Measurements from ENCODE around the gene OR11H7. TPM values are rescaled to one million over a fixed set of nuclear protein-coding genes. Genes with fewer than 3 reads are reported as not detected.
"Not testable (repeated sequence)": the region's sequence is repeated elsewhere in the genome, so short reads cannot be mapped to it uniquely, and the experiment has no call there.

Gene OR11H7
- total RNA-seq, 4 donors from 2014 or later = not detected

GRCh38 chr14:20247646-20248246 is 19.0 kb downstream of the OR11H7 start:
- 67 to 70% methylated on average over 3 of the region's 3 CpGs for WGBS, 2 donors
- intact Hi-C loops (cut with DNase I; ENCODE audit: low total_unique reads) = no loop called here
- DNase-seq (ENCODE audit: low spot score in 2 of 2) = no peak
- no peak overlapping the region for H3K4me3 ChIP-seq (ENCODE audit: low read depth, poor library complexity, severe bottlenecking)
- TF ChIP-seq POLR2A (IDR thresholded peaks at IDR 0.05) = no peak
- TF ChIP-seq, protein P1, sequence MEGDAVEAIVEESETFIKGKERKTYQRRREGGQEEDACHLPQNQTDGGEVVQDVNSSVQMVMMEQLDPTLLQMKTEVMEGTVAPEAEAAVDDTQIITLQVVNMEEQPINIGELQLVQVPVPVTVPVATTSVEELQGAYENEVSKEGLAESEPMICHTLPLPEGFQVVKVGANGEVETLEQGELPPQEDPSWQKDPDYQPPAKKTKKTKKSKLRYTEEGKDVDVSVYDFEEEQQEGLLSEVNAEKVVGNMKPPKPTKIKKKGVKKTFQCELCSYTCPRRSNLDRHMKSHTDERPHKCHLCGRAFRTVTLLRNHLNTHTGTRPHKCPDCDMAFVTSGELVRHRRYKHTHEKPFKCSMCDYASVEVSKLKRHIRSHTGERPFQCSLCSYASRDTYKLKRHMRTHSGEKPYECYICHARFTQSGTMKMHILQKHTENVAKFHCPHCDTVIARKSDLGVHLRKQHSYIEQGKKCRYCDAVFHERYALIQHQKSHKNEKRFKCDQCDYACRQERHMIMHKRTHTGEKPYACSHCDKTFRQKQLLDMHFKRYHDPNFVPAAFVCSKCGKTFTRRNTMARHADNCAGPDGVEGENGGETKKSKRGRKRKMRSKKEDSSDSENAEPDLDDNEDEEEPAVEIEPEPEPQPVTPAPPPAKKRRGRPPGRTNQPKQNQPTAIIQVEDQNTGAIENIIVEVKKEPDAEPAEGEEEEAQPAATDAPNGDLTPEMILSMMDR (IDR thresholded peaks at IDR 0.05) = no peak

GRCh38 chr14:20262642-20263128 is 33.9 kb downstream of the OR11H7 start:
- intact Hi-C loops (cut with DNase I; ENCODE audit: low total_unique reads) = no loop called here
- no peak overlapping the region for H3K4me3 ChIP-seq (ENCODE audit: low read depth, poor library complexity, severe bottlenecking)
- DNase-seq (ENCODE audit: low spot score in 2 of 2) = no peak
- TF ChIP-seq, protein P1 (IDR thresholded peaks at IDR 0.05) = no peak
- TF ChIP-seq POLR2A (IDR thresholded peaks at IDR 0.05) = no peak
- 35 to 38% methylated on average over 3 of the region's 3 CpGs for WGBS, 2 donors

DNA sequence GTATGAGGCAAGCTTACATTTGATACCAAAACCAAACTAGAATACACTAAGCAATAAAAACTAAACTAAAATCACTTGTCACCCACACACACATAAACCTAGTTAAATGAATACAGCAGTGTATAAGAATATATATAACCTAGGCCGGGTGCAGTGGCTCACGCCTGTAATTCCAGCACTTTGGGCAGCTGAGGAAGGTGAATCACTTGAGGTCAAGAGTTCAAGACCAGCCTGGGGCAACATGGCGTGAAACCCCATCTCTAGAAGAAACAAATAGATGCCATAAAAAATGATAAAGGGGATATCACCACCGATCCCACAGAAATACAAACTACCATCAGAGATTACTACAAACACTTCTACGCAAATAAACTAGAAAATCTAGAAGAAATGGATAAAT is 35.6 kb downstream of the OR11H7 start:
- 84% methylated on average over 5 of the region's 5 CpGs for WGBS, 2 donors
- H3K4me3 ChIP-seq (ENCODE audit: low read depth, poor library complexity, severe bottlenecking); DNase-seq (ENCODE audit: low spot score in 2 of 2); intact Hi-C loops (cut with DNase I; ENCODE audit: low total_unique reads): not testable (repeated sequence)

DNA sequence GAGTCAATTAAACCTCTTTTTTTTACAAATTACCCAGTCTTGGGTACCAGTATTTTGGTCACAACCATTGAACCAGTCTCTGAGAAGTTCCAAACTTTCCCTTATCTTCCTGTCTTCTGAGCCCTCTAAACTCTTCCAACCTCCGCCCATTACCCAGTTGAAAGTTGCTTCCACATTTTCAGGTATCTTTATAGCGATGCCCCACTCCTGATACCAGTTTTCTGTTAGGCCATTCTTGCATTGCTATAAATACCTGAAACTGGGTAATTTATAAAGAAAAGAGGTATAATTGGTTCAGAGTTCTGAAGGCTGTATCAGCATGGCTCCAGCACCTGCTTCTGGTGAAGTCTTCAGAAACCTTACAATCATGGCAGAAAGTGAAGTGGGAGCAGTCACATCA is 45.3 kb downstream of the OR11H7 start:
- no peak for DNase-seq (ENCODE audit: low spot score in 2 of 2)
- intact Hi-C loops (cut with DNase I; ENCODE audit: low total_unique reads) = no loop called here
- no peak overlapping the region for H3K4me3 ChIP-seq (ENCODE audit: low read depth, poor library complexity, severe bottlenecking)
- no peak for TF ChIP-seq POLR2A (IDR thresholded peaks at IDR 0.05)
- TF ChIP-seq, protein P1 (IDR thresholded peaks at IDR 0.05) = no peak
- WGBS, 2 donors = 94 to 99% methylated on average over 2 of the region's 2 CpGs

DNA sequence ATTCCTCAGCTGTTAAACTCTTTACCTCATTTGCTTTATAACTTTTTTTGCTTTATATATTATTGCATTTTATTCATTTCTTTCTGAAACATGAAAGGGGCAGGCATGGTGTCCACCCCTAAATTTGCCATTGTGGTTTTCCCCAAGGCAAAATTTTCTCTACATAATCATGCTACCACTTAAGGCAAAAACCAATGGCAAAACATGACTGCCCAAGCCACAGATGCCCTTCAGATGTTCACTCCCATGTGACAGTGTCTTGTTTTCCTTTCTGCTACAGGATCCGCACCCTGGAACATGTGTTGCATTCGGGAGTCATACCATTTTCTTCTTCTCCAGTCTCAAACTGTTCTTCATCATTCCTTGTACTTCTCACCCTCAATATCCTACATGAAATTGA is 48.6 kb downstream of the OR11H7 start:
- H3K4me3 ChIP-seq (ENCODE audit: low read depth, poor library complexity, severe bottlenecking) = no peak overlapping the region

GRCh38 chr14:20278414-20278813 is 49.6 kb downstream of the OR11H7 start:
- 38 to 45% methylated on average over 1 of the region's 1 CpG for WGBS, 2 donors
- TF ChIP-seq POLR2A (IDR thresholded peaks at IDR 0.05) = no peak
- TF ChIP-seq, protein P1 (IDR thresholded peaks at IDR 0.05) = no peak
- no peak for DNase-seq (ENCODE audit: low spot score in 2 of 2)
- no peak overlapping the region for H3K4me3 ChIP-seq (ENCODE audit: low read depth, poor library complexity, severe bottlenecking)
- intact Hi-C loops (cut with DNase I; ENCODE audit: low total_unique reads) = no loop called here

More for the DNA sequence above, 48.6 kb downstream of the OR11H7 start:
- intact Hi-C loops (cut with DNase I; ENCODE audit: low total_unique reads) = no loop called here
- TF ChIP-seq, protein P1 (IDR thresholded peaks at IDR 0.05) = no peak
- no peak for TF ChIP-seq POLR2A (IDR thresholded peaks at IDR 0.05)
- no peak for DNase-seq (ENCODE audit: low spot score in 2 of 2)
- WGBS, 2 donors = 88 to 92% methylated on average over 2 of the region's 2 CpGs

DNA sequence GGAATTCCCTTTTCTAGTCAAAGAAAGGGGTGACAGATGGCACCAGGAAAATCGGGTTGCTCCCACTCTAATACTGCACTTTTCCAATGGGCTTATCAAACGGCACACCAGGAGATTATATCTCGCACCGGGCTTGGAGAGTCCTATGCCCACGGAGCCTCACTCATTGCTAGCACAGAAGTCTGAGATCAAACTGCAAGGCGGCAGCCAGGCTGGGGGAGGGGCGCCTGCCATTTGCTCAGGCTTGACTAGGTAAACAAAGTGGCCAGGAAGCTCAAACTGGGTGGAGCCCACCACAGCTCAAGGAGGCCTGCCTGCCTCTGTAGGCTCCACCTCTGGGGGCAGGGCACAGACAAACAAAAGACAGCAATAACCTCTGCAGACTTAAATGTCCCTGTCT is 51.5 kb downstream of the OR11H7 start:
- DNase-seq (ENCODE audit: low spot score in 2 of 2); H3K4me3 ChIP-seq (ENCODE audit: low read depth, poor library complexity, severe bottlenecking); intact Hi-C loops (cut with DNase I; ENCODE audit: low total_unique reads): not testable (repeated sequence)
- WGBS, 2 donors = 93 to 94% methylated on average over 7 of the region's 7 CpGs
